Right atrium auricular region (tissue), 2 donors: Measurements from ENCODE around the gene FAM81B. TPM values are rescaled to one million over a fixed set of nuclear protein-coding genes. Genes with fewer than 3 reads are reported as not detected.

Source experiments
- DNase-seq: peaks from one replicate; pipeline ENCODE4 v3.0.0-alpha.2; 2019; ENCODE audit warnings: low spot score
- H3K27ac ChIP-seq, 2 donors: fragments of 200-600 bp; sonication (generic); 1 replicate in 1 of 2; 2 replicates in 1 of 2; pipeline ENCODE4 v1.5.1; 2016 to 2019
- H3K27me3 ChIP-seq, 2 donors: fragments of 200-600 bp; sonication (generic); one replicate each; pipeline versions ENCODE4 v1.5.1 to v1.6.0; 2017 to 2019
- H3K36me3 ChIP-seq: fragments of 200-600 bp; sonication (generic); one replicate; pipeline ENCODE4 v1.5.1; 2016
- H3K4me1 ChIP-seq, 2 donors: fragments of 200-600 bp; sonication (generic); one replicate each; pipeline versions ENCODE4 v1.5.1 to v1.6.0; 2017 to 2019
- H3K4me3 ChIP-seq, 2 donors: fragments of 200-600 bp; sonication (generic); 1 replicate in 1 of 2; 2 replicates in 1 of 2; pipeline ENCODE4 v1.5.1; 2017 to 2019; ENCODE audit warnings: mild to moderate bottlenecking in 1 of 2, moderate library complexity in 1 of 2
- H3K9me3 ChIP-seq, 2 donors: fragments of 200-600 bp; sonication (generic); one replicate each; pipeline ENCODE4 v1.5.1; 2019
- CTCF ChIP-seq, 2 donors: fragments of 200-600 bp; sonication (generic); IDR thresholded peaks; one replicate each; pipeline ENCODE4 v1.5.1; 2019; ENCODE audit warnings: antibody characterized with exemption in 2 of 2
- total RNA-seq, 2 donors: library from RNA; depleted of rRNA; stranded (reverse); fragments of >200 nt; gene quantifications; one replicate each; pipeline ENCODE4 v1.1.0, GENCODE V29; 2016

The FAM81B gene
- total RNA-seq, 2 donors from 2014 or later: 3.5 to 24.7 TPM

DNA sequence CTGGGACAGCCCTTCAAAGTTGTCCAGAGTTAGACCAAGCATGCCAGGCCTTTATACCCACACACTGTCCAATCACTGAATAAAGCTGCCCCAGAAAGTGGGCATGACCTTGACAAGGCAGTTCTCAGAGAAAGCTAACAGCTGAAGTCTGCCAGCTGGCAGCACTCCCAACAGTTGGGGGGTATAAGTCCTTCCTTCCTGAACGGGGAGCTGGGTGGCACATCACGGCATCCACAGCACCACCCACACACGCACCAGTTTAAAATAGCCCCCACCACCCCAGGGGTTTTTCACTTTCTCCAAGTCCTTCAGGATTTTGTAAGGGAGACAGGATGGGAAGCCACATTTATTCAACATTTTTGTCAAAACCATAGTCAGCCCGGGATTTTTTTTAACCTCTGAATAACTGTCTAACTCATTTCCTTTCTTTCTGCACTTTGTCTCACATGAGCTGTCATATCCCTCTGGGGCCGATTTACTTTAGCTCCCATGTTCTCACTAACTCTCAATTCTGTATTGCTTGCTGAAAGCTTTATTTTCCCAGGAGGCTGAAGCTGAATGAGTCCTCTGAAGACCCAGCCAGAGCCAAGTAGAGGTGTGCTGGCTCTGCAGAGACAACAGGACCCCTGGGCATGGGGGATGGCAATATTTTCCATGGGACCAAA lies 15.4 kb downstream of the FAM81B start:
- Histone ChIP-seq H3K27ac (no peak overlapping the region), H3K36me3 (no peaks in the 10 kb centered on the region), H3K4me3 (no peak overlapping the region), H3K9me3 (no peaks in the 10 kb centered on the region), H3K27me3 (no peaks in the 10 kb centered on the region), H3K4me1 (no peaks in the 10 kb centered on the region)
- DNase-seq: no peak
- no peak for TF ChIP-seq CTCF (IDR thresholded peaks at IDR 0.05)

GRCh38 chr5:95410279-95410678 lies 19.1 kb downstream of the FAM81B start:
- DNase-seq: no peak
- Histone ChIP-seq H3K36me3 (no peaks in the 10 kb centered on the region), H3K4me3 (no peak overlapping the region), H3K27me3 (no peaks in the 10 kb centered on the region), H3K27ac (no peak overlapping the region), H3K4me1 (no peaks in the 10 kb centered on the region), H3K9me3 (no peaks in the 10 kb centered on the region)
- no peak for TF ChIP-seq CTCF (IDR thresholded peaks at IDR 0.05)

GRCh38 chr5:95411474-95411873 lies 20.3 kb downstream of the FAM81B start:
- H3K4me3 ChIP-seq: no peak overlapping the region
- no peaks in the 10 kb centered on the region for H3K36me3 ChIP-seq

DNA sequence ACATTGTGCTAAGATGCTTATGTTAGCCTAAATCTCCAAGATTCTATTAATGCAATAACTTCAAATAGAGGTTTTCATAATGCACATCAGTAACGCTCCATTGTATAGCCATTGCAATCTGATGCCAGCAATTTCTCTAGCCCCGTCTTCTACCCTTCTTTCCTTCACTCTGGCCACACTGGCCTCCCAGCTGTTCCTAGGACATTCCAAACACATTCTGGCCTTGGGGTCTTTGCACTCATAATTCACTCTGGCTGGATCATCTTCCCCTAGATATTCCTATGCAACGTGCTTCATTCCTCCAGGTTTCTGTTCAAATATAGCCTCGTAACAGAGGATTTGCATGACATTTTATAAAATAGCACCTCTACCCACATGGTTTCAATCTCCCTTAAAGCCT lies 23.3 kb downstream of the FAM81B start:
- no peaks in the 10 kb centered on the region for H3K9me3 ChIP-seq
- no peak for TF ChIP-seq CTCF (IDR thresholded peaks at IDR 0.05)
- DNase-seq: no peak

More at GRCh38 chr5:95411474-95411873, 20.3 kb downstream of the FAM81B start:
- Histone ChIP-seq H3K9me3 (no peaks in the 10 kb centered on the region), H3K27ac (no peak overlapping the region), H3K4me1 (no peaks in the 10 kb centered on the region), H3K27me3 (no peaks in the 10 kb centered on the region)
- TF ChIP-seq CTCF (IDR thresholded peaks at IDR 0.05): no peak
- no peak for DNase-seq

DNA sequence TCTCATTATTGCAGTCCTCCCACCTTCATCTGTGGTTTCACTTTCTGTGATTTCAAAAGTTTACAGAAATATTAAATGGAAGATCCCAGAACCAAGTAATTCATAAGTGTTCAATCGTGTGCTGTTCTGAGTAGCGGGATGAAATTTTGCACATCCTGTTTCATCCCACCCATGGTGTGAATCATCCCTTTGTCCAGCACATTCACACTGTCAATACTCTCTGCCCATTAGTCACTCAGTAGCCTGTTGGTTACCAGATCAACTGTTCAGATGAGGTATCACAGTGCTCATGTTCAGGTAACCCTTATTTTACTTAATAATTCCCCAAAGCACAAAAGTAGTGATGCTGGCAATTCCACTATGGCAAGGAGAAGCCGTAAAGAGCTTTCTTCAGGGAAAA lies 26.8 kb downstream of the FAM81B start:
- TF ChIP-seq CTCF (IDR thresholded peaks at IDR 0.05): no peak
- Histone ChIP-seq H3K4me1 (no peaks in the 10 kb centered on the region), H3K27ac (no peak overlapping the region), H3K9me3 (no peaks in the 10 kb centered on the region), H3K36me3 (no peaks in the 10 kb centered on the region), H3K27me3 (no peaks in the 10 kb centered on the region), H3K4me3 (no peak overlapping the region)
- DNase-seq: no peak

More for the DNA sequence above, 23.3 kb downstream of the FAM81B start:
- Histone ChIP-seq H3K4me3 (no peak overlapping the region), H3K27ac (no peak overlapping the region), H3K36me3 (no peaks in the 10 kb centered on the region), H3K27me3 (no peaks in the 10 kb centered on the region), H3K4me1 (no peaks in the 10 kb centered on the region)

DNA sequence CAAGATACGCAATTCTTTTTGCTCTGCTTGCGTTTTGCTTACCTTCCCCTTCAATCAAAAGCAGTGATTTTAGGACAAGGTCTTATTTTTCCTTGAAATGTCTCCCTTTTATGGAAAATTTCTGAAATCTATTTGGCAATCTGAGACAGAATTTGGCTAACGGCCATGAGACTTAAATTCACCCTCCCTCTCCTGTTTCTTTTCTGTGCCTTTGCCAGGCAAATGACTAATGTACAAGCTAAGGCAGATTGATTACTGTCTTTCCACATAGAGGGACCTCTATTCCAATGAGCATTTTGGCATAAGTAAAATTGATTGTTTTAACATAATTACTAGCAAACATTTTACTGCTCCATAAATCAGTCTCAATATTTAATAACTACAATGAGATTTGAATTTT lies 31.7 kb downstream of the FAM81B start:
- H3K27ac ChIP-seq: no peak overlapping the region
- DNase-seq: no peak
- H3K4me3 ChIP-seq: no peak overlapping the region
- no peak for TF ChIP-seq CTCF (IDR thresholded peaks at IDR 0.05)
- H3K27me3 ChIP-seq: no peaks in the 10 kb centered on the region
- H3K36me3 ChIP-seq: no peaks in the 10 kb centered on the region
- no peaks in the 10 kb centered on the region for H3K4me1 ChIP-seq
- H3K9me3 ChIP-seq: no peaks in the 10 kb centered on the region
